Stromal cell of bone marrow (primary cell): ENCODE measurements around the gene CTNNA1.
"Not testable (repeated sequence)": the region's sequence is repeated elsewhere in the genome, so short reads cannot be mapped to it uniquely, and the experiment has no call there.

Experiments used
- DNase-seq: peaks from one replicate; pipeline ENCODE4 v3.0.0-alpha.2; 2012; ENCODE audit warnings: low read depth

CTNNA1 gene

GRCh38 chr5:138900281-138900965, 147.2 kb downstream of the CTNNA1 start:
- DNase-seq, result no peak

DNA sequence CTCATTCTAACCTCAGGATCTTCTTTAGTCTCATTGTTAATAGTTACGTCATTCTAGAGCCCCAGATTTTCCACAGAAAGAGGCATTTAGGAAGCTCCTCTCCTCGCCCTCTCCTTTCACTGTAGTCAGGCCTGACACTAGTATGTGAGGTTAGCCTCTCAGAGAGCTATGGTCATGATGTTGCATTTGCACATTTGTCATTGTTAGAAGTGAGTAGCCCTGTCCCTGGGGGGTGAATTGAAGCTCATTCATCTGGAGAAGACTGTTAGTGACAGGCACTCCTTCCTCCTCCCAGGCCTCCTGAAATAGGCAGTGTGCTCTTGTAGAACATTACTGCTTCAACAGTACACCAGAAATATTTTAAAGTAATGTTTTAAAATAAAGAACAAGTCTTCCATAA, 148.5 kb downstream of the CTNNA1 start:
- no peak for DNase-seq

GRCh38 chr5:138903130-138903775, 150.0 kb downstream of the CTNNA1 start:
- no peak for DNase-seq

DNA sequence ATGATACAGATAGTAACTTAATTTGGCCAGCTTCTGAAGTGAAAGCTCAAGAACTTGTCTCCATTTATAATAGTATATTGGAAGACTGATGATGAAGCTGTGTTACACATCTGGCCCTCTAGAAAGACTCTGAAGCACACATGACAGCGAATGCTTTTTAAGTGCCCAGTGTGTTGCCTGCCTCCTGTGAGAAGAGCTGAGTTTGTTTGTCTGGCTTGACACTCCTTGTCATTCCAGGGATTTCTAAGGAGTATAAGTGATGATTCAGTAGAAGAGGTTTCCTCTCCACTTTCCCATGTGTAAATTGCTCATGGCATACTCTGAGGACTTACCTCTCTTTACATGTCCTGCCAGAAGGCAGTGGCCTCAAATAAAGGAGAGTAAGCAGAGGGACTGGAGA, 152.3 kb downstream of the CTNNA1 start:
- no peak for DNase-seq

DNA sequence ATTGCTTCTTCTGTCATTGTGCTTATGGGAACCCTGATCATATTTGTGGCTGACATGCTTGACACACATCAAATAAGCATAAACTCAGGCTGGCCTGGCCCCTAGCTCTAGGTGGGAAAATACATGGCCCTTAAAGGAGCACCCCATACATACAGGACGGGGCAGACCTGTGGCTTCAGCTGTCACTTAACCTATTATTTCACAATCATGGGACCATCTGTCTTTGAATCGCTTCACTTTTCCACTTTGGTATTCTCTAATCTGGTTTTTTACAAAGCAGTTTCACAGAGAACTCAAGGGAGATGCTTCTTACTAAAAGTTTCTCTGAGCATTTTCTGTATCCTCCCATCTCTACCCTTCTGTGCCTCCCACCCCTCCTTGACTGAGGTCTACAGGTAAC, 156.5 kb downstream of the CTNNA1 start:
- no peak for DNase-seq

- no peak for DNase-seq
Measured at GRCh38 chr5:138910546-138911185, 157.4 kb downstream of the CTNNA1 start.

DNA sequence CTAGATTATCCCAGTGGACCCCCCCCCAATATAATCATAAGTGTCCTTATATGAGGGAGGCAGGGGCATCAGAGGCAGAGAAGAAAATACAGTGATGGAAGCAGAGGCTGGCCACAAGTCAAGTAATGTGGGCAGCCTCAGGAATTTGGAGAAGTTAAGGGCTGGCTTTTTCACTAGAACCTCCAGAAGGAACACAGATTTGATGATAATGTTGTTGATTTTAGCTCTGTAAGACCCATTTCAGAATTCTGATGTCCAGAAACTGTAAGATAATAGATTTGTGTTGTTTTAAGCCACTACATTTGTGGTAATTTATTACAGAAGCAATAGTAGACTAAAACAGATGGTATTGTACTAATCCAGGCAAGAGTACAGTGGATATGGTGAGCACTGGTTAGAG, 158.2 kb downstream of the CTNNA1 start:
- DNase-seq, result peak; percentile 11

DNA sequence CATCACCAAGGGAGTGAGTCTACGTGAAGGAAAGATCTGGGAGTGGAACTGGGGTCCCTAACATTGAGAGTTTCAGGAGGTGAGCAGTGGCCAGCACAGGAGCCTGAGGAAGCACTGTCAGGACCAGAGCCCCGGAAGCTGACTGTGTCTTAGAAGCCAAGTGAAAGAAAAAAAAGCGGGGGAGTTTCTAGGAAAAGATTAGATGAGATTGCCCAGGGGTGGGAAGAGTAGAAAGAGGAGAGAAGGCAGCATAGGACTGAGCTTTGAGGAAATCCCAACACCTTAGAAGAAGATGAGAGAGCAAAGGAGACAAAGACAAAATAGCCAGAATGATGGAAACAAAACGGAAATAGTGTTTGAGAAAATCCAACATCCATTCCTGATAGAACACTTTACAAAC, 158.9 kb downstream of the CTNNA1 start:
- DNase-seq, result no peak

DNA sequence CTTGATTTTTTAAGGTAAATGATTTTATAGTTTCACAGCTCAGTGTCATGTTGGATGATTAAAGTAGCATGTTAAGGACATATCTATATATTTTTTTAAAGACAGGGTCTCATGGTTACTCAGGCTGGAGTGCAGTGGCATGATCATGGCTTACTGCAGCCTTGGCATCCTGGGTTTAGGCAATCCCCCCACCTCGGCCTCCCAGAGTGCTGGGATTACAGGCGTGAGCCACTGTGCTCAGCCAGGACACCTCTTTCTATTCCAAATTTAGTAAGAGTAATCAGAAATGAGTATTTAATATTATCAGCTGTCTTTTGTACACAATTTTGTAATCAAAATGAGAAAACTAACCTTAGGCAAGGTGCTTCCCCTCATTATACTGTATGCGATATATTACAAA, 160.5 kb downstream of the CTNNA1 start:
- DNase-seq, result no peak

DNA sequence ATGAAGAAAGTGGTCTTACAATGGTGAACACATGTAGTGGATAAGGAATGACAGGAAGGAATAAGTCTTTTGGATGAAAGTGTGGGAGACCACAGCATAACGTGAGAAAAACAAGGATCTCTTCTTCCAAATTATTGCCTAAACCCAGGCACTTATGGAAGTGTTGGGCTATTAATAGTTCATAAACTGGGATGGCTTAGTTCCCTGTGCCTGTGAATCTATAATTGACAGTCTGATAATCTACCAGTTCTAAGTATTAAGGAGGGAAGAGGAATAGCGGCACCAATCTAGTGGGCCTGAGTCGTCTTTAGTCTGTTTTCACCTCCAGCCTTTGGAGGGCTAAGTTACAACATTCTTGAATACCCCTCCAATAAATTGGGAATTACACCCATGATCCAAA, 161.1 kb downstream of the CTNNA1 start:
- no peak for DNase-seq

GRCh38 chr5:138918686-138919085, 165.5 kb downstream of the CTNNA1 start:
- no peak for DNase-seq

- no peak for DNase-seq
Measured at GRCh38 chr5:138920181-138920580, 167.0 kb downstream of the CTNNA1 start.

- not testable (repeated sequence) for DNase-seq
Measured at GRCh38 chr5:138921362-138921761, 168.1 kb downstream of the CTNNA1 start.

- no peak for DNase-seq
Measured at GRCh38 chr5:138922494-138922893, 169.3 kb downstream of the CTNNA1 start.

GRCh38 chr5:138925090-138925635, 171.9 kb downstream of the CTNNA1 start:
- no peak for DNase-seq

DNA sequence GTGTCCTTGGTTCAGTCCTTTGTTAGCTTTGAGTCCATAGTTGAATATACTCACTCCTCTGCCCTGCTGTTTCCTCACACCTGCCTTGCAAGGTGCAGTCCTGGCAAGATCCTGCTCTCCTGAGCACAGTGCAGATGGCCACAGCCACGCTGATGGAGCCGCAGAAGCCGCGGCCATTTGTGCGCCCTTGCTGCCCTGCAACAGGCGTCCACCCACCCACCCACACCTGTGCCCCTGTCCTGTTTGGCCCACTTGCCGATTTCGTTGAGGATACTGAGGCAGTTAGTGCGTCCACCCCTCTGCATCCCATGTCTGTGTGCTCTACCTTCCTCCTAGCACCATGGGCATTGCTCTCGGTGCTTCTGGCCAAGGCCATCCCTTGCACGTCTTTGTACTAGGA, 173.0 kb downstream of the CTNNA1 start:
- DNase-seq, result no peak

GRCh38 chr5:138926688-138927448, 173.6 kb downstream of the CTNNA1 start:
- no peak for DNase-seq

- no peak for DNase-seq
Measured at GRCh38 chr5:138927544-138927943, 174.3 kb downstream of the CTNNA1 start.

DNA sequence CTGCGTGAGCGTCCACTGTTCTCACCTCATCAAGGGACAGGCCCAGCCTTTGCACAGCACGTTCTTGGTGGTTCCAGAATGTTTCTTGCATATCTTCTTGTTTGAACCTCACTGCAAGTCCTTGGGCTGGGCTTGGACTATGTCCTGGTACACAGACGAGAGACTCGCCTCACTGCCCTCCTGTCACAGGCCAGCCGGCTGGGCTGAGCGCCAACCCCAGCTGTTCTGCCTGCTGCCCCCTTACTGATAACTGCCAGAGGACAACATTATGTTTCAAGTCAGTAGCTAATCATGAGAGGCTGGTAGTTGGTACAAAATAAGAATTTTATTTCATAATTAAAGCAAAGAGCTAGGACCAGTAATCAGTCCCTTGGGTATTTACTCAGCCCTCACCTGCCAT, 174.8 kb downstream of the CTNNA1 start:
- no peak for DNase-seq

DNA sequence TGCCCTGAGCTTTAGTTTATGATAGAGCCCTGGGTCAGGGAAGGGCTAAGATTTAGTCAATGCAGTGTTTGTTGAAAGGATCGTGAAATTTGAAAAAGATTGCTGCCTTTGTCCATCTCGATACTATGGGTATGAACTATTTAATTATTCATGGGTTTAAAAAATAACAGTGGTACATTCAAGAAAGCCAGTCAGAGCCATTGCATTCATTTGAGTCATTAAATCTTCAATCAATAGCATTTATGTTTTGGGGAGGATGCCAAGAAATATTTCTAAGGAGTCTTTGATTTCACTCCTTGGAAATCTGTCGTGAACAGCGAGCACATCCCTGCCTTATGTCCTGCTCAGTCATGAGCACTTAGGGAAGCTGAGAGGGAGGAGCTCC, 176.3 kb downstream of the CTNNA1 start:
- no peak for DNase-seq

GRCh38 chr5:138930371-138931097, 177.3 kb downstream of the CTNNA1 start:
- DNase-seq, result no peak
